ENCODE data around the gene S100A7A. TPM values are rescaled to one million over a fixed set of nuclear protein-coding genes. Genes with fewer than 3 reads are reported as not detected.
"Not testable (repeated sequence)": the region's sequence is repeated elsewhere in the genome, so short reads cannot be mapped to it uniquely, and the experiment has no call there.

S100A7A gene
- total and polyA plus RNA-seq, 7 donors: not detected

DNA sequence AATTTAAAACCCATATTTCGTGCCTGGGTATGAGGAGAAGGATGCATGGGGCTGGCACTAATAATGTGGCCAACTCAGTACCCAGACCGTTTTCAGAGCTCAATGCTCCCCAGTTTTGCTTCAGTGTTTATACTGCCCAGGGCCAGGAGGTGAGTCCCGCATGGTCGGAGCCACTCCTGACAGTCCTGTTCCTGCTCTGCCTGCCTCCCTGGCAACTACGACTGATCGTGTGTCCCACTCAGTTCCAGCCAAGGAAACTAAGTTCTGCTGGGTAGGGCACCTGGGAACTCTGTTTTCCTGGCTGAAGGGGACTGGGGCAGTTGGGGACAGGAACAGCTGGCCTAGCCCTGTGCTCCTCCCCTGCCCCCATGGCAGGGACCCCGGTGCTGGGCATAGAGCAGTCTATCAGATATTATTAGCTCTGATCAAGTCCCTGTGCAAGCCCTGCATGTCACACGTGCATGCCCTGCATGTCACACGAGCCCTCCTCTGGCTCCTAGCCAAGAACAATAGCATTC, 25.0 kb downstream of the S100A7A start:
- Histone ChIP-seq H3K27me3 (ENCODE audit: insufficient read depth in 3 of 3, low read length in 2 of 3) (peaks cover 0 to 10% (median 6%) of the 10 kb centered on the region in 3 donors), H3K27ac (no peak overlapping the region), H3K4me1 (no peaks in the 10 kb centered on the region), H3K36me3 (ENCODE audit: insufficient read depth in 1 of 2, low read depth in 1 of 2) (no peaks in the 10 kb centered on the region), H3K4me3 (no peak overlapping the region), H3K9me3 (no peaks in the 10 kb centered on the region)
- no peak for TF ChIP-seq CTCF (IDR thresholded peaks at IDR 0.05)
- ATAC-seq (no peak), DNase-seq (no peak)
- WGBS, 3 donors: 39 to 49% (median 45%) methylated on average over 9 of the region's 9 CpGs
- intact Hi-C loops (cut with DNase I): loop anchor here in 1 of 2 donors (5.0 kb wide), 1 partner anchor 144 kb away; no protein-coding TSS in a partner anchor

DNA sequence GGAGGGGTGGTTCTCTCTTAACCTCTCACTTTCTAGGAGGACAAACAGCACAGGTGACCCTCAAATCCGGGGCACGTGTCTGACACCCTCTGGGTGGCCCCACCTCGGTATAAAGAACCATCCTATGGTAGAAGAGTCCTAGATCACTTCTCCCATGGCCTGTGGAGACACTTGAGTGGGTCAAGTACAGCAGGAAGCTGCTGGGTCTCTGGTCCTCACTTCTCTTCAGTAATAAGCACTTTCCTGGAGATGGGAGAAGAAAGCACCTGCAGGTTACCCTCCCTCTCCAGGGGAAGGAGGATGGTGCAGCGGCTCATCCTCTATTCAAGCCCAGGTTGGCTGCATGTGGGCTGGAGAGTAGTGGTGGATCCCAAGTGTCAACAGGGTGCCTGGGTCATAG, 27.2 kb downstream of the S100A7A start:
- TF ChIP-seq CTCF (IDR thresholded peaks at IDR 0.05): no peak
- Histone ChIP-seq H3K27ac (no peak overlapping the region), H3K36me3 (ENCODE audit: insufficient read depth in 1 of 2, low read depth in 1 of 2) (no peaks in the 10 kb centered on the region), H3K4me3 (no peak overlapping the region), H3K9me3 (no peaks in the 10 kb centered on the region), H3K4me1 (no peaks in the 10 kb centered on the region), H3K27me3 (ENCODE audit: insufficient read depth in 3 of 3, low read length in 2 of 3) (peaks cover 0 to 7% (median 6%) of the 10 kb centered on the region in 3 donors)
- intact Hi-C loops (cut with DNase I): loop anchor here in 1 of 2 donors (5.0 kb wide), 1 partner anchor 146 kb away; no protein-coding TSS in a partner anchor
- DNase-seq (no peak), ATAC-seq (no peak)
- WGBS, 3 donors: 48 to 56% (median 52%) methylated on average over 4 of the region's 4 CpGs

- Histone ChIP-seq H3K9me3 (no peaks in the 10 kb centered on the region), H3K36me3 (ENCODE audit: insufficient read depth in 1 of 2, low read depth in 1 of 2) (no peaks in the 10 kb centered on the region), H3K27me3 (ENCODE audit: insufficient read depth in 3 of 3, low read length in 2 of 3) (peaks cover 0 to 7% (median 6%) of the 10 kb centered on the region in 3 donors), H3K4me3 (no peak overlapping the region), H3K4me1 (no peaks in the 10 kb centered on the region), H3K27ac (no peak overlapping the region)
- no peak for TF ChIP-seq CTCF (IDR thresholded peaks at IDR 0.05)
- 57 to 62% (median 61%) methylated on average over 5 of the region's 5 CpGs for WGBS, 3 donors
- DNase-seq: no peak
- no peak for ATAC-seq
- intact Hi-C loops (cut with DNase I): loop anchor here in 1 of 2 donors (5.0 kb wide), 1 partner anchor 147 kb away; no protein-coding TSS in a partner anchor
Observed at GRCh38 chr1:153444078-153444477, 27.8 kb downstream of the S100A7A start.

DNA sequence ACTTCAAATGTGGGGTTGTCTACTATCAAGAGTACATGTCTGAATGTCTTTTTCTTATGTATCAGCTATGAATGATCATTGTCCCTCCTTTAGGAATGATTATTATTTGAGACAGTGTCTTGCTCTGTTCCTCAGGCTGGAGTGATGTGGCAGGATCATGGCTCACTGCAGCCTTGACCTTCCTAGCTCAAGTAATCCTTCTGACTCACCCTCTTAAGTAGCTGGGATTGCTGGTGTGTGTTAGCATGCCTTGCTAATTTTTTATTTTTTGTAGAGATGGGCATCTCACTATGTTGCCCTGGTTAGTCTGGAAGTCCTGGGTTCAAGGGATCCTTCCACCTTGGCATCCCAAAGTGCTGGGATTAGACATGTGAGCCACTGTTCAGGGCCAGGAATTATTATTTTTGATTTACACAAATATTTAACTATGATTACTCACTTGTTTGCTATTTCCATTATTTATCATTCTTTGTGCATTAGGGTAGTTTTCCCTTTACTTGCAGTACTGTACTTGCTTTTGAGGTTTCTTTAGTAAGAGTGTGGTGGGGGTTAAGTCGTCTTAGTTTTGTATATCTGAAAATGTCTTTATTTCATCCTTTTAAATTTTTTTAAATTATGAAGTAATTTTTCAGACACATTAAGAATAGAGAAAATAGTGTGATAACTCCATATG, 31.3 kb downstream of the S100A7A start:
- TF ChIP-seq CTCF (IDR thresholded peaks at IDR 0.05): no peak
- no peaks in the 10 kb centered on the region for H3K9me3 ChIP-seq
- 82 to 89% (median 85%) methylated on average over 1 of the region's 1 CpG for WGBS, 3 donors
- H3K4me3 ChIP-seq: no peak overlapping the region
- no peak for DNase-seq
- intact Hi-C loops (cut with DNase I): no loop called here
- H3K36me3 ChIP-seq (ENCODE audit: insufficient read depth in 1 of 2, low read depth in 1 of 2): no peaks in the 10 kb centered on the region
- H3K4me1 ChIP-seq: no peaks in the 10 kb centered on the region
- no peak for ATAC-seq
- peaks cover 0 to 23% (median 6%) of the 10 kb centered on the region in 3 donors for H3K27me3 ChIP-seq (ENCODE audit: insufficient read depth in 3 of 3, low read length in 2 of 3)
- H3K27ac ChIP-seq: no peak overlapping the region

GRCh38 chr1:153448851-153449250, 32.5 kb downstream of the S100A7A start:
- ATAC-seq; H3K4me1 ChIP-seq; H3K4me3 ChIP-seq; intact Hi-C loops (cut with DNase I); H3K27ac ChIP-seq; H3K36me3 ChIP-seq (ENCODE audit: insufficient read depth in 1 of 2, low read depth in 1 of 2); H3K9me3 ChIP-seq; DNase-seq: not testable (repeated sequence)
- 71 to 83% (median 78%) methylated on average over 4 of the region's 4 CpGs for WGBS, 3 donors
- H3K27me3 ChIP-seq (ENCODE audit: insufficient read depth in 3 of 3, low read length in 2 of 3): peaks cover 0 to 20% (median 2%) of the 10 kb centered on the region in 3 donors

All from psoas muscle (tissue), 8 donors.